NCI-H1092 (cell line): ENCODE measurements around the gene WASF1.
"Not testable (repeated sequence)": the region's sequence is repeated elsewhere in the genome, so short reads cannot be mapped to it uniquely, and the experiment has no call there.

Experiments used
- DNase-seq: peaks from one replicate; lab custom pipeline; 2025; lab: John Stamatoyannopoulos, UW

WASF1 gene

GRCh38 chr6:110173506-110174132 is 5.9 kb downstream of the WASF1 start:
- no peak for DNase-seq

GRCh38 chr6:110170081-110170480 is 9.4 kb downstream of the WASF1 start:
- DNase-seq = no peak

- no peak for DNase-seq
These were observed 21.0 kb downstream of the WASF1 start for GRCh38 chr6:110158479-110158878.

GRCh38 chr6:110147870-110148269 is 31.6 kb downstream of the WASF1 start:
- no peak for DNase-seq

- DNase-seq = no peak
These were observed 38.8 kb downstream of the WASF1 start for GRCh38 chr6:110140650-110141049.

- DNase-seq = no peak
These were observed 40.4 kb downstream of the WASF1 start for GRCh38 chr6:110139052-110139451.

GRCh38 chr6:110137924-110138887 is 41.3 kb downstream of the WASF1 start:
- DNase-seq = no peak

GRCh38 chr6:110130362-110130761 is 49.1 kb downstream of the WASF1 start:
- no peak for DNase-seq

GRCh38 chr6:110128418-110128817 is 51.1 kb downstream of the WASF1 start:
- DNase-seq = no peak

- DNase-seq = no peak
These were observed 54.1 kb downstream of the WASF1 start for GRCh38 chr6:110125361-110125760.

- not testable (repeated sequence) for DNase-seq
These were observed 57.8 kb downstream of the WASF1 start for GRCh38 chr6:110121655-110122054.

- no peak for DNase-seq
These were observed 63.2 kb downstream of the WASF1 start for GRCh38 chr6:110116258-110116657.

- DNase-seq = no peak
These were observed 65.5 kb downstream of the WASF1 start for GRCh38 chr6:110114004-110114403.

GRCh38 chr6:110105296-110105695 is 74.2 kb downstream of the WASF1 start:
- DNase-seq = no peak

GRCh38 chr6:110103260-110103659 is 76.2 kb downstream of the WASF1 start:
- no peak for DNase-seq

GRCh38 chr6:110102411-110102810 is 77.1 kb downstream of the WASF1 start:
- DNase-seq = no peak

- no peak for DNase-seq
These were observed 77.6 kb downstream of the WASF1 start for GRCh38 chr6:110101885-110102284.

- no peak for DNase-seq
These were observed 80.9 kb downstream of the WASF1 start for GRCh38 chr6:110098511-110099116.

GRCh38 chr6:110097443-110097842 is 82.0 kb downstream of the WASF1 start:
- DNase-seq = no peak

GRCh38 chr6:110095935-110096334 is 83.5 kb downstream of the WASF1 start:
- no peak for DNase-seq

GRCh38 chr6:110095101-110095500 is 84.4 kb downstream of the WASF1 start:
- DNase-seq = no peak

GRCh38 chr6:110093981-110094380 is 85.5 kb downstream of the WASF1 start:
- DNase-seq = no peak

- no peak for DNase-seq
These were observed 88.6 kb downstream of the WASF1 start for GRCh38 chr6:110090876-110091275.
